ENCODE measurements around the gene KLHL4. TPM values are rescaled to one million over a fixed set of nuclear protein-coding genes. Genes with fewer than 3 reads are reported as not detected.
A peak's percentile ranks its signal among the peaks of the same experiment; 100 is the strongest.
"Not testable (repeated sequence)": the region's sequence is repeated elsewhere in the genome, so short reads cannot be mapped to it uniquely, and the experiment has no call there.

The KLHL4 gene
- total RNA-seq (2022) (not detected in 2 replicates), Bru-seq, nascent RNA (percentile 0 among the genes with signal in this experiment), BruChase-seq, experiment 1, labeled RNA remaining after a 2-hour chase (percentile 0 among the genes with signal in this experiment), BruChase-seq, experiment 2, labeled RNA remaining after a 6-hour chase (not detected)
- long read RNA-seq = 0 reads

DNA sequence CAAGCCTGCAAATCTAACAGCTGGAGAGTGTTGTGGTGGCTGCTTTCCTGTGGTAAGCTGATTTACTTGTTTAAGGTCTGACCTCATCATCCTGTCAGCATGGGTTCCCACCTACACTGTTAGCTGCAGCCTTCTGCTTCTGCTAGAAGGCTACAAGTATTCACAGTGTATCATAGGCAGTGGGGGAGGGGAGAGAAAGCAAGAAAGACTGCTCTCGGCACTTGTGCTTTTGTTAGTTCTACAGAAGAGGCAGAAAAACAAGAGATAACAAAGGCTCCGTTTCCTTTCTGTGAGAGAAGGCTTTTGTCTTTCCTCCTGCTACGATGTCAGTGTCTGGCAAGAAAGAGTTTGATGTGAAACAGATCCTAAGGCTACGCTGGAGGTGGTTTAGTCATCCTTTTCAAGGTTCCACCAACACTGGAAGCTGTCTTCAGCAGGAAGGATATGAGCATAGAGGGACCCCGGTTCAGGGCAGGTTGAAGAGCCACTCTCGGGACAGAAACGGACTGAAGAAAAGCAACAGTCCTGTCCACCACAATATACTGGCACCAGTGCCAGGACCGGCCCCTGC lies at the start of gene KLHL4:
Gene KLHL4 (plus strand): TSS at position 232 of the 571 bp plus-strand sequence. CDS start 92 bp downstream, at position 324.
- ChIA-PET POLR2A (no interaction called here), CTCF (no interaction called here)
- no peaks in the 10 kb centered on the region for H3K9me3 Mint-ChIP-seq (ENCODE audit: unreplicated experiment)
- BruUV-seq (replicated peaks) = no TSS peak
- no peak for DNase-seq
- H3K27ac Mint-ChIP-seq (ENCODE audit: unreplicated experiment) = no peak within 1 kb of the TSS
- no peaks in the 10 kb centered on the region for H3K36me3 ChIP-seq (ENCODE audit: control insufficient read depth, insufficient read depth, low read length)
- H3K27me3 ChIP-seq (replicated peaks; ENCODE audit: control insufficient read depth, insufficient read depth, low read length) = no peaks in the 10 kb centered on the region
- H3K4me1 Mint-ChIP-seq (ENCODE audit: low read depth, unreplicated experiment) = no peaks in the 10 kb centered on the region
- intact Hi-C loops (cut with micrococcal nuclease; ENCODE audit: unreplicated experiment) = no loop called here
- no peaks in the 10 kb centered on the region for H3K27me3 Mint-ChIP-seq (ENCODE audit: insufficient read depth, unreplicated experiment)
- peak within 1 kb of the TSS; percentile 19 for H3K4me3 Mint-ChIP-seq (ENCODE audit: unreplicated experiment)
- no peak within 1 kb of the TSS for H3K4me3 ChIP-seq (ENCODE audit: low read depth, low read length)
- no peaks in the 10 kb centered on the region for H3K36me3 Mint-ChIP-seq (ENCODE audit: insufficient read depth, unreplicated experiment)
- H3K4me1 ChIP-seq = no peaks in the 10 kb centered on the region
- TF ChIP-seq, protein P1, sequence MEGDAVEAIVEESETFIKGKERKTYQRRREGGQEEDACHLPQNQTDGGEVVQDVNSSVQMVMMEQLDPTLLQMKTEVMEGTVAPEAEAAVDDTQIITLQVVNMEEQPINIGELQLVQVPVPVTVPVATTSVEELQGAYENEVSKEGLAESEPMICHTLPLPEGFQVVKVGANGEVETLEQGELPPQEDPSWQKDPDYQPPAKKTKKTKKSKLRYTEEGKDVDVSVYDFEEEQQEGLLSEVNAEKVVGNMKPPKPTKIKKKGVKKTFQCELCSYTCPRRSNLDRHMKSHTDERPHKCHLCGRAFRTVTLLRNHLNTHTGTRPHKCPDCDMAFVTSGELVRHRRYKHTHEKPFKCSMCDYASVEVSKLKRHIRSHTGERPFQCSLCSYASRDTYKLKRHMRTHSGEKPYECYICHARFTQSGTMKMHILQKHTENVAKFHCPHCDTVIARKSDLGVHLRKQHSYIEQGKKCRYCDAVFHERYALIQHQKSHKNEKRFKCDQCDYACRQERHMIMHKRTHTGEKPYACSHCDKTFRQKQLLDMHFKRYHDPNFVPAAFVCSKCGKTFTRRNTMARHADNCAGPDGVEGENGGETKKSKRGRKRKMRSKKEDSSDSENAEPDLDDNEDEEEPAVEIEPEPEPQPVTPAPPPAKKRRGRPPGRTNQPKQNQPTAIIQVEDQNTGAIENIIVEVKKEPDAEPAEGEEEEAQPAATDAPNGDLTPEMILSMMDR (IDR thresholded peaks at IDR 0.05; ENCODE audit: insufficient read depth in 1 of 2, low read depth in 1 of 2, low read length in 1 of 2, severe bottlenecking in 1 of 2, unreplicated experiment in 1 of 2) = no peak
- H3K9me3 ChIP-seq = no peaks in the 10 kb centered on the region

- TF ChIP-seq, protein P1 (IDR thresholded peaks at IDR 0.05; ENCODE audit: insufficient read depth in 1 of 2, low read depth in 1 of 2, low read length in 1 of 2, severe bottlenecking in 1 of 2, unreplicated experiment in 1 of 2) = no peak
- DNase-seq = no peak
- no peaks in the 10 kb centered on the region for H3K9me3 Mint-ChIP-seq (ENCODE audit: unreplicated experiment)
- ChIA-PET CTCF (no interaction called here), POLR2A (no interaction called here)
- no peak overlapping the region for H3K4me3 Mint-ChIP-seq (ENCODE audit: unreplicated experiment)
- no peaks in the 10 kb centered on the region for H3K4me1 Mint-ChIP-seq (ENCODE audit: low read depth, unreplicated experiment)
- H3K36me3 ChIP-seq (ENCODE audit: control insufficient read depth, insufficient read depth, low read length) = no peaks in the 10 kb centered on the region
- no peak overlapping the region for H3K27ac Mint-ChIP-seq (ENCODE audit: unreplicated experiment)
- H3K4me1 ChIP-seq = no peaks in the 10 kb centered on the region
- no peak overlapping the region for H3K4me3 ChIP-seq (ENCODE audit: low read depth, low read length)
- H3K36me3 Mint-ChIP-seq (ENCODE audit: insufficient read depth, unreplicated experiment) = no peaks in the 10 kb centered on the region
- no peaks in the 10 kb centered on the region for H3K27me3 Mint-ChIP-seq (ENCODE audit: insufficient read depth, unreplicated experiment)
- no peaks in the 10 kb centered on the region for H3K27me3 ChIP-seq (replicated peaks; ENCODE audit: control insufficient read depth, insufficient read depth, low read length)
- BruUV-seq (replicated peaks) = no TSS peak
- intact Hi-C loops (cut with micrococcal nuclease; ENCODE audit: unreplicated experiment) = no loop called here
- no peaks in the 10 kb centered on the region for H3K9me3 ChIP-seq
Measured at GRCh38 chrX:87468941-87469340, 48.7 kb upstream of the KLHL4 start.

DNA sequence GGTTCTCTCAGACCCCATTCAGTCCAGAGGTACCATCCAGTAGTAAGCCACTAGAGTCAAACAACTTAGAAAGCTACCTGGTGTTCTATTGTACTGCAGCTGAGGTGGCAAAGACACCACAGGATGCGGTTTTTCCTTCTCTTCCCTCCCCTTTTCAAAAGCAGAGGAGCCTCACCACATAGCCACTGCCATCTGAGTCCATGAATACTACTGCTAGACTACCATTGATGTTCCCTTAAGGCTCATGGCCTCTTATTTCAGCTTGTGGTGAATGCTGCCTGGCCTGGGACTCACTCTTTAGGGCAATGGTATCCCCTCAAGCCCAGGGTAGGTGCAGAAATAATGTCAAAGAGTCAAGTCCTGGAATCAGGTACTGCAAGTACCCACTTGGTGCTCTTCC lies 41.8 kb upstream of the KLHL4 start:
- ChIA-PET POLR2A (no interaction called here), CTCF (no interaction called here)
- Mint-ChIP-seq H3K4me1 (ENCODE audit: low read depth, unreplicated experiment) (no peaks in the 10 kb centered on the region), H3K9me3 (ENCODE audit: unreplicated experiment) (peaks cover 10% of the 10 kb centered on the region), H3K27me3 (ENCODE audit: insufficient read depth, unreplicated experiment) (no peaks in the 10 kb centered on the region), H3K36me3 (ENCODE audit: insufficient read depth, unreplicated experiment) (no peaks in the 10 kb centered on the region), H3K4me3 (ENCODE audit: unreplicated experiment) (no peak overlapping the region), H3K27ac (ENCODE audit: unreplicated experiment) (no peak overlapping the region)
- TF ChIP-seq, protein P1 (IDR thresholded peaks at IDR 0.05; ENCODE audit: insufficient read depth in 1 of 2, low read depth in 1 of 2, low read length in 1 of 2, severe bottlenecking in 1 of 2, unreplicated experiment in 1 of 2) = no peak
- Histone ChIP-seq H3K4me3 (ENCODE audit: low read depth, low read length) (no peak overlapping the region), H3K27me3 (replicated peaks; ENCODE audit: control insufficient read depth, insufficient read depth, low read length) (no peaks in the 10 kb centered on the region), H3K9me3 (no peaks in the 10 kb centered on the region), H3K36me3 (ENCODE audit: control insufficient read depth, insufficient read depth, low read length) (no peaks in the 10 kb centered on the region), H3K4me1 (no peaks in the 10 kb centered on the region)
- DNase-seq = no peak
- BruUV-seq (replicated peaks) = no TSS peak
- intact Hi-C loops (cut with micrococcal nuclease; ENCODE audit: unreplicated experiment) = no loop called here

DNA sequence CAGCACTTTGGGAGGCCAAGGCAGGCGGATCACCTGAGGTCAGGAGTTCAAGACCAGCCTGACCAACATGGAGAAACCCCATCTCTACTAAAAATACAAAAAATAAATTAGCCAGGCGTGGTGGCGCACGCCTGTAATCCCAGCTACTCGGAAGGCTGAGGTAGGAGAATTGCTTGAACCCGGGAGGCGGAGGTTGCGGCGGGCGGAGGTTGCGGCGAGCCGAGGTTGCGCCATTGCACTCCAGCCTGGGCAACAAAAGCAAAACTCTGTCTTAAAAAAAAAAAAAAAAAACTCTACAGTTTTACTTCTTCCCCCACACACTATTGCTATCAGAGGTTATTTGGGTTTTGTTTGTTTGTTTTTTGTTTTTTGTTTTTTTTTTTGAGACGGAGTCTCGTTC lies 38.9 kb upstream of the KLHL4 start:
- H3K4me1 ChIP-seq; H3K4me3 ChIP-seq (ENCODE audit: low read depth, low read length); H3K9me3 Mint-ChIP-seq (ENCODE audit: unreplicated experiment); intact Hi-C loops (cut with micrococcal nuclease; ENCODE audit: unreplicated experiment); CTCF ChIA-PET; H3K27ac Mint-ChIP-seq (ENCODE audit: unreplicated experiment); H3K4me1 Mint-ChIP-seq (ENCODE audit: low read depth, unreplicated experiment); POLR2A ChIA-PET; H3K4me3 Mint-ChIP-seq (ENCODE audit: unreplicated experiment); BruUV-seq (replicated peaks); DNase-seq; H3K9me3 ChIP-seq; H3K27me3 Mint-ChIP-seq (ENCODE audit: insufficient read depth, unreplicated experiment); H3K36me3 Mint-ChIP-seq (ENCODE audit: insufficient read depth, unreplicated experiment); H3K27me3 ChIP-seq (replicated peaks; ENCODE audit: control insufficient read depth, insufficient read depth, low read length); H3K36me3 ChIP-seq (ENCODE audit: control insufficient read depth, insufficient read depth, low read length): not testable (repeated sequence)
